Stimulated activated effector memory CD8-positive, alpha-beta T cell treated with anti-CD3 and anti-CD28 coated beads, Interleukin-12 subunit alpha, Interleukin-12 subunit beta, amount 100 ng/mL, for 72 hours (primary cell): Measurements from ENCODE around the gene KDELR3.

ENCODE experiments used
- ATAC-seq: fragments of 150-1000 bp; cut with Tn5 transposase; 2 replicates; pipeline ENCODE4 v1.10.0; 2021
- DNase-seq, 2 donors: peaks; one replicate each; pipeline ENCODE4 v3.0.0; 2021 to 2022; ENCODE audit warnings: low spot score in 2 of 2
- H3K27ac Mint-ChIP-seq: one replicate; pipeline ENCODE4 v1.8.0; 2022; ENCODE audit warnings: mild to moderate bottlenecking, mixed read lengths
- H3K36me3 Mint-ChIP-seq: one replicate; pipeline ENCODE4 v1.8.0; 2022; ENCODE audit warnings: mild to moderate bottlenecking, mixed read lengths
- H3K4me1 Mint-ChIP-seq: one replicate; pipeline ENCODE4 v1.8.0; 2022; ENCODE audit warnings: mixed read lengths
- H3K4me3 Mint-ChIP-seq: one replicate; pipeline ENCODE4 v1.8.0; 2022; ENCODE audit warnings: mild to moderate bottlenecking, mixed read lengths
- H3K9me3 Mint-ChIP-seq: one replicate; pipeline ENCODE4 v1.8.0; 2022; ENCODE audit warnings: mixed read lengths

The KDELR3 gene

DNA sequence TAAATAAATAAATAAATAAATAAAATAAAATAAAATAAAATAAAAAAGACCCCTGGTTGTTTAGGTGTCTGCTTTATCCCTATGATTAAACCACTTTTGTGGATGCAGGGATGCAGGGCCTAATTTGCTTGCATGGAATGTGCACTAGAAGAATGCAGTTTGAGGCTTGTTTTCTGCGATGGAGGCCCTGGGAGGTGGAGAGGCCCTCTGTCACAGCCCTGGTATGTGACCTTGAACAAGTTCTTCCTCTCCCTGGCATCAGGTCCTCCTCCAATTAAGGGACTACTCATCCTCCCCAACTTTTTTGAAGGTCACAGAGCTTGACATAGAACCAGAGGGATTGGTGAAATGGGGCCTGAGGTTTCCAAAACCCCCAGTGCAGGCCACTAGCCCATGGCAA is 35.6 kb upstream of the KDELR3 start:
- DNase-seq (no peak), ATAC-seq (no peak)
- no peaks in the 10 kb centered on the region for H3K4me1 Mint-ChIP-seq
- H3K9me3 Mint-ChIP-seq, result no peaks in the 10 kb centered on the region
- H3K36me3 Mint-ChIP-seq, result no peaks in the 10 kb centered on the region
- no peak overlapping the region for H3K4me3 Mint-ChIP-seq
- no peak overlapping the region for H3K27ac Mint-ChIP-seq

DNA sequence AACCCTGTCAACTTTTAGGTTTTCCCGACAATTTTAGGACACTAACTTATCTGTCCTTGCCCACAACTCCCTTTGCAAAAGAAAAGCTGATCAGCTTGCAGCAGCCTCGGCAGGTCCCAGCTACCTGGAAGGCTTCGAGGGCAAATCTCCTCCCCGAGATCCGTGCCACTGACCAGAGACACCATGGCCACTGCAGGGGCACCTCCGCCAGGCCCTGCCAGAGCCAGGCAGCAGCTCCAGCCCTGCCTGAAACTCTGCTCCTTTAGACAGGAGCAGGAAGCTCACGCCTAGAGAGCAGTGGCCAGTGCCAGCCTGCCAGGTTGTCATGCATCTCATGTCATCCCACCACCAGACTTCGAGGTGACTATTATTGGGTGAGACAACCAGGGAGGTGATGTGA is 34.0 kb upstream of the KDELR3 start:
- no peak overlapping the region for H3K4me3 Mint-ChIP-seq
- no peaks in the 10 kb centered on the region for H3K4me1 Mint-ChIP-seq
- DNase-seq (no peak), ATAC-seq (no peak)
- no peaks in the 10 kb centered on the region for H3K9me3 Mint-ChIP-seq
- H3K36me3 Mint-ChIP-seq, result no peaks in the 10 kb centered on the region
- H3K27ac Mint-ChIP-seq, result no peak overlapping the region

DNA sequence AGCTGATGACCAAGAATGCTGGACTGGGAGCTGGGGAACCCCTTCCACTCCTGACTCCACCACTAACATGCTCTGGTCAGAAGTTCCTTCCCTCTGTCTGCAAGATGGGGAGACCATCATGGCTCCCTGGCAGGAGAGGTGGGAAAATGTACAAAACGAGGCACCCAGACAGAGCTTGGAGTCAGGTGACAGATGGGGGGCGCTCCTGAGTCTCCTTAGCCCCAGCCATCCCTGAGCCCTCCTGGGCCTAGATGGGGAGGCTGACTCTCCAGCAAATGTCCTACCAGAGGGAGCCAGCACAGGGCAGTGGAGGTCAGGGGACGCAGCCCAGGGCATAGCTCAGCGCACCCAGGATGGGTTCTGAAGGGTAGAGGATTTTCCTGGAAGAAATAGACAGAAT is 32.9 kb upstream of the KDELR3 start:
- DNase-seq (no peak), ATAC-seq (no peak)
- Mint-ChIP-seq H3K4me3 (no peak overlapping the region), H3K9me3 (no peaks in the 10 kb centered on the region), H3K27ac (no peak overlapping the region), H3K36me3 (no peaks in the 10 kb centered on the region), H3K4me1 (no peaks in the 10 kb centered on the region)

DNA sequence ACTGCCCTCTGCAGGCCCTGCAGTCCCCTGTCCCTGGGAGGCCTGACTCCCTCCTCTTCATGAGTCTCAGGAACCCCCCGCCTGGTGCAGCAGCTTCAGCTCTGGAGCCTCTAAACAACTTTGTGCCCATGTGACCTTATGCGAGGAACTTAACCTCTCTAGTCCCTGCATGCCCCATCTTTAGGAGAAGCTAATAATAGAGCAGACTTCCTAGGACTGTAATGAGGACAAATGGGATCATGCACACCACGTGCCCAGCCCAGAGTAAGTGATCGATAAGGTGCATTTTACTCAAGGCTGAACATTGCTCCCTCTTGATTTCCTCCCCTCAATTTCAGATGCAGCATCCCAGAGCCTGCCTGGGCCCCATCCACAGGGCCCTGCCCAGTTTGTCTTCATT is 31.9 kb upstream of the KDELR3 start:
- H3K4me1 Mint-ChIP-seq, result no peaks in the 10 kb centered on the region

DNA sequence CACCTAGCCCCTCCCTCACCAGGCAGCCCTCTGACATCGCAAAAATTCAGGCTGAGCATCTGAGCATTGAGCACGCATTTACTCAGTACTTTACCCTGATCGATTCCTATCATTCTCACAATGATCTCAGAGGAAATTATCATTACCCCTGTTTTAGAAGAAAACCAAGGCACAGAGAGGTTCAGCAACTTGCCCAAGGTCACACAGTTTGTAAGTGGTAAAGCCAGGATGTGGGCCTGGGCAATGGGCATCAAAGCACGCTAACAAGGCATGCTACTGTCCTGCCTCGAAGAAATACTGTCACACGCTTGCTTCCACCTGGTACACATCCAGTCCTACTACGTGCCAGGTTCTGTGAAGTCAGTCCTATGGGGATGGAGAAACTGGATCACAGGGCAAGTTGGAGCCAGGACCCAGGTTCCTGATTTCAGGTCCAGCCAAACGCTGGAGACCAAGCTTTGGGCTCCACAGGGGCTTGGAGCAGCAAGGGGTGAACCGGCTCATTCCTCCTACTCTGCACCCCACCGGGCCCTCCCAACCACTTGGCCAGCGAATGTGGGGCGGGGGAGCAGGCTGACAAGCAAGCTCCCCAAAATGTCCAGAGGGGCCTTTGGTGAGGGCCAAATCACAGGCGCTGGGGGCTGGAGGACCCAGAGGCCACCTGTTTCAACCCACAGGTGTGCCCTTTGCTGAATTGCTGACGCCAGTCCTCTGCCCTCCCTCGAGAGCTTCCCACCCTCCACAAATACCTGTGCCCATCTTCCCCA is 31.1 kb upstream of the KDELR3 start:
- Mint-ChIP-seq H3K4me3 (no peak overlapping the region), H3K36me3 (no peaks in the 10 kb centered on the region), H3K4me1 (no peaks in the 10 kb centered on the region), H3K9me3 (no peaks in the 10 kb centered on the region), H3K27ac (no peak overlapping the region)
- DNase-seq (no peak), ATAC-seq (no peak)

More for the DNA sequence above, 31.9 kb upstream of the KDELR3 start:
- no peaks in the 10 kb centered on the region for H3K36me3 Mint-ChIP-seq
- no peak overlapping the region for H3K27ac Mint-ChIP-seq
- DNase-seq (no peak), ATAC-seq (no peak)
- no peak overlapping the region for H3K4me3 Mint-ChIP-seq
- no peaks in the 10 kb centered on the region for H3K9me3 Mint-ChIP-seq

DNA sequence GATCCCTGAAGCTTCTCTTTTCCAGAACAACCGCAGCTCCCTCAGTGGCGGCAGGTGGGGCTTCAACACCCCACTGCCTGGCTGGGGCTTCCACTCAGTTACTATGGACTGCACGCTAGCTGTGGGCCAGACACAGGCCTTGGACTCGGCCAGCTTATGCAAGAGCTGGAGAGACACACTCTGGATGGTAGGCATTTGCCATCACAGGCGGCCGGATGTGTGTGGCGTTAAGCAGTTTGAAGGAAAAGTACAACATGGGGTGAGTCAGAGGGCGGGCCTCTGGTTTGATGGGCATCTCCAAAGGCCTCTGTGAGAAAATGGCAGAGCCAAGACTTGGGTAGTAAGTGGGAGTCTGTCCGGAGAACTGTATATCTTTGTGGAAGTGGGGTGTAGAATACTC is 30.5 kb upstream of the KDELR3 start:
- Mint-ChIP-seq H3K9me3 (no peaks in the 10 kb centered on the region), H3K36me3 (no peaks in the 10 kb centered on the region), H3K4me3 (no peak overlapping the region), H3K27ac (no peak overlapping the region), H3K4me1 (no peaks in the 10 kb centered on the region)
- no peak for DNase-seq
- no peak for ATAC-seq

DNA sequence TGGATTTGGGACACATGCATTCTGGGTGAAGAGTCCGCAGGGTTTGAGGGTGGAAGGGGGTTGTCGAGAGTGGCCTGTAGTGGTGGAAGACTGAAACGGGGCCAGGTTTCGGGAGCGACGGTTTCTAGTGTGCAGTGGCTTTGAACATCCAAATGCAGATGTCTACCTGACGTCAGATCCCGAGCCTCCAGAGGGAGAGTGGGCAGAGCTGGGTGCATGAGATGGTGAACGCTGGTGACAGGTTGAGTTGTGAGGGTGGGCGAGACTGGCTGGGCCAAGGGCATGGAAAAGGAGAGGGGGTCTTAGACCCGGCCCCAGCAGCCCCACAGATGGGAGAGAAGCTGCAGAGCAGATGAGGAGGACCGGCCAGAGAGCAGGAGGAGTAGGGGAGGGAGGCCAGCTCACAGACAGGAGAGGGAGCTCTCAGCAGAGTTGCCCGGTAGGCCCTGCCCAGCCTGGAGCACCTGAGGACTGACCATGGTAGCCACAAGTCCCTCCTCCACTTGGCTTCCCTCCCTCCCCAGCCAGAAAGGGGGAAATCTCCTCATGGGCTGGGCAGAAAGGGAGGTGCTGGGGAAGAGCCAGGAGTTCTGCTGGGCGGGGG is 27.0 kb upstream of the KDELR3 start:
- no peak overlapping the region for H3K27ac Mint-ChIP-seq
- no peak overlapping the region for H3K4me3 Mint-ChIP-seq
- ATAC-seq (no peak), DNase-seq (no peak)
- no peaks in the 10 kb centered on the region for H3K4me1 Mint-ChIP-seq
- no peaks in the 10 kb centered on the region for H3K9me3 Mint-ChIP-seq
- H3K36me3 Mint-ChIP-seq, result no peaks in the 10 kb centered on the region

DNA sequence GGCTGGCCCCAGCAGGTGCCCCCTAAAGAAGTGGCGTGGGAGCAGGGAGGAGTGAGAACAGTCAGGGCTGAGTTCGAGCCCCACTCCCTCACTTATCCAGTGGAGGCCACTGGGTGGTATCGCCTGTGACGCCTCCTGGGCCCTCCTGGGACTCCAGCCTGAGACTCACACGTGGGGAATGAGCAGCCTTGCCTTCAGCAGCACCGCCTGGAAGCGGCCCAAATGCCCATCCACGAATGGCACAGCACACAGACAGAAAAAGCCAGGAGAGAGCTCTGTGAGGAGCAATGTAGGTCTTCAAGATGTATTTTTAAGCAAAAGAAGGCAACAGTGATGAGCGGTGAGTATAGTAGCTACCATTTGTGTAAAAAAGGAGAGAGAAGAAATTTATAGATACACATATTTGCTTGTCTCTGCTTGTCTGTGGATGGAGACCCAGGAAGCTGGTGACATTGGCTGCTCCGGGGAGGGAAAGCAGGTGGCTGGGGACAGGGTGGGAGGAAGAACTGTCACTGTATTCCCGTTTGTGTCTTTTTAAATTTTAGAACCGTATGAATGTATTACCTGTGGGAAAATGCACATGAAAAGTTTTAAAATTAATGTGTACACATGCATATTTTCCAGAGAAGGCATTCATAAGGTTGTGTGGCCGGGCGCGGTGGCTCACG is 26.1 kb upstream of the KDELR3 start:
- ATAC-seq (peak; percentile 14), DNase-seq (no peak)
- no peaks in the 10 kb centered on the region for H3K4me1 Mint-ChIP-seq
- H3K4me3 Mint-ChIP-seq, result no peak overlapping the region
- no peaks in the 10 kb centered on the region for H3K36me3 Mint-ChIP-seq
- no peak overlapping the region for H3K27ac Mint-ChIP-seq
- H3K9me3 Mint-ChIP-seq, result no peaks in the 10 kb centered on the region

DNA sequence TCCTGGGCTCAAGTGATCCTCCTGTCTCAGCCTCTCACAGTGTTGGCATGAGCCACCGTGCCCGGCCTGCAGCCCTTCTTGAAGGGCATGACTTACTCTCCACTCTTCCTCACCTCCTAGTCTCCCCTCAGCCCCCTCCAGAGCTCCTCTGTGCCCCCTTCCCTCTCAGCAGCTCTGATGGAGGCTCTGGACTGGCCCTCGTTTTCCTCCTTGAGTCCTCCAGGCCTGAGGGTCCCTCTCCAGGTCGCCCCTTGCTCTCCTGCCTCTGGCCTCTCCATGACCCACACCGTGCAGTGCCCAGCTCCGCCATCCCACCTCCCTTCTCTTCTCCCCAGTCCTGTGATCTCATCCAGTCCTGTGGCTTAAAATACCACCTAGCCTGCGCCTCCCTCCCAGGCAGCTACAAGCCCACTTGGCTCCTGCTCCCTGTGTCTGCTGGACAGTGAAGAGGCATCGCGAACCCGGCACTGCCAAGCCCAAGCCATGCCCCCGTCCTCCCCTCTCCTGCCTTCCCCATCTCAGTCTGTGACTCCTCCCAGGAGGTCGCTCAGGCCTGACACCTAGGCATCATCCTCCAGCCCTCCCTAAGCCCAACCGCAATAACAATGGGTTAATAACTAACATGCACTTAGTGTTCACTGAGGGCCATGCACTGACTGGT is 24.8 kb upstream of the KDELR3 start:
- ATAC-seq (peak; percentile 22), DNase-seq (no peak)
- H3K4me1 Mint-ChIP-seq, result no peaks in the 10 kb centered on the region
- H3K27ac Mint-ChIP-seq, result no peak overlapping the region
- no peaks in the 10 kb centered on the region for H3K9me3 Mint-ChIP-seq
- no peaks in the 10 kb centered on the region for H3K36me3 Mint-ChIP-seq
- H3K4me3 Mint-ChIP-seq, result no peak overlapping the region

DNA sequence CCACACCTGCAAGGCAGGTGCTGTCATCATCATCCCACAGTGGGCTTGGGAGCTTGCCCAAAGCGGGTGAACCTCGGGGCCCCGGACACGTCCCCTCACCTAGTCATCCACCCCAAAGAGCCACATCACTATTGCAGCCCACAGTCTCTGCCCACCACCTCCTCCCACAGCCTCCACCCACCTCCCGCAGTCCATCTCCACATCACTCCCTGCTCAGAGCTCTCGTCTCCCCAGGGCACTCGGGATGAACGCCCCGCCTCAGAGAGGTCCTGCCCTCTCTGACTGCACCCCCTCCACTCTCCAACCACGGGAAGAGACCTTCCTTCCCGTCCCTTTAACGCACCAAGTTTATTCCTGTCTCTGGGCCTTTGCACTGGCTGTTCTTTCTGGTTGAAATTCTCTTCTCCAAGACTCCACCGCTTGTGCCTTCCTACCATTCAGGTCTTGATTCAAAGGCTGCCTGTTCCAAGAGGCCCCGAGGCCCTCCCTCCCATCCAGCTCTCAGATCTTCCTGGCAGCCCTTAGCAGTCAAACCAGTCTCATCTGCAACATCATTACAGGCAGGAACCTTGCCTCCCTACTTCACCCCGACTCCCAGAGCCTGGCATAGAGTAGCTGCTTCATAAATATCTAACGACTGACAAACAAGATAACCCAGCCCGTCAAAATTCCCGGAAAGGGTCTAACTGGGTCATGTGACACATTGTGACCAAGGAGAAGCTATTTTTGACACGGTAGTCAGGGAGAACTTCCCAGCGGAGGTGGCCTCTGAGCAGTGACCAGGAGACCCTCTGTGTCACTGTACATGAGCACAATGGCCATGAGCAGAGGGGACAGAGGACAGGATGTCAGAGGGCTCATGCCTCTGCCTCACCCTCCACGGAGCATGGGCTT is 24.0 kb upstream of the KDELR3 start:
- ATAC-seq, result no peak
- no peak for DNase-seq
- H3K27ac Mint-ChIP-seq, result no peak overlapping the region

DNA sequence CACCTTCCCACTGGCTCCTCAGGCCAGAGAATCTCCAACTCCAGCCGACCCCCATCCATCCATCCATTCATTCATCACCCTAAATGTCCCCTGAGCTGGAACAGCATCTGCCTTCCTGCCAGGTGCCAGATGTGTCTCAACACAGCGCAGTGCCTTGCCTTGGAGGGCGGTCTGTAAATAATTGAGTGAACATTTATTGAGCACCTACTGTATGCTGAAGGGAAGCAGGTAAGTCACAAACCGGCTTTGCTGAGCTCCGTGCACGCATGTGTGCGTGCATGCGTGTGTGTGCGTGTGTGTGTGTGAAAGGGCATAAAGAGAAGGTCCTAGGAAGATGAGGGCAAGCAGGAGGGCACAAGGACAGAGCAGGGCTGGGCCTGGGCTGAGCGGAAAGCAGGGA is 23.1 kb upstream of the KDELR3 start:
- DNase-seq (no peak), ATAC-seq (no peak)
- Mint-ChIP-seq H3K4me3 (no peak overlapping the region), H3K4me1 (no peaks in the 10 kb centered on the region), H3K9me3 (no peaks in the 10 kb centered on the region), H3K27ac (no peak overlapping the region), H3K36me3 (no peaks in the 10 kb centered on the region)

More for the DNA sequence above, 24.0 kb upstream of the KDELR3 start:
- H3K4me3 Mint-ChIP-seq, result no peak overlapping the region
- no peaks in the 10 kb centered on the region for H3K9me3 Mint-ChIP-seq
- no peaks in the 10 kb centered on the region for H3K4me1 Mint-ChIP-seq
- no peaks in the 10 kb centered on the region for H3K36me3 Mint-ChIP-seq

DNA sequence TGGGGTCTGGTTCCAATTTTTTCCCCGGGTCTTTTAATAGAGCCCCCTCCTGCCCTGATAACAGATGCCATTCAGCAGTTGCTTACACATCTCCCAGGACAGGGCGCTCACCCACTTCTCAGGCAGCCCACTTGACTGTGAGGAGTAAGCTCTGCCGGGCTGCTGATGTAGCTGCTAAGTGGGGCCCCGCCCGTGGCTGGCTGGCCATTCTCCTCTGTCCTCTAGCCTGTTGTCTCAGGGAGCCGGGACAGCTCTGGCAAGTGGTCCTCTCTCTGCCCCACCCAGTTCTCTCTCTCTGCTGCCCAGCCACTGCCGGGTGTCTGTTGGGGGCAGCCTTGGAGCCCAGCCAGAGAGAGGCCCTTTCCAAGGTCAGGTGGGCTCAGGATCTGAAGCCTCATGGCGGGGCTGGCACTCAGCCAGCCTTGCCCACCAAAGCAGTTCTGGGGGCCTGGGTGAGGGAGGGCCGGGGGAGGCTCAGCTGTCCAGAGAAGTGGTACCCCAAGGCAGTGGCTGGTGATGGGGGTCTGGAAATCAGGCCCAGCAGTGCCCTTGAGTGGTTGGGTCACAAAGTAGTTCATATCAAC is 21.8 kb upstream of the KDELR3 start:
- H3K27ac Mint-ChIP-seq, result no peak overlapping the region
- no peaks in the 10 kb centered on the region for H3K36me3 Mint-ChIP-seq
- no peak overlapping the region for H3K4me3 Mint-ChIP-seq
- no peaks in the 10 kb centered on the region for H3K9me3 Mint-ChIP-seq
- ATAC-seq, result no peak
- DNase-seq, result no peak
- H3K4me1 Mint-ChIP-seq, result no peaks in the 10 kb centered on the region

DNA sequence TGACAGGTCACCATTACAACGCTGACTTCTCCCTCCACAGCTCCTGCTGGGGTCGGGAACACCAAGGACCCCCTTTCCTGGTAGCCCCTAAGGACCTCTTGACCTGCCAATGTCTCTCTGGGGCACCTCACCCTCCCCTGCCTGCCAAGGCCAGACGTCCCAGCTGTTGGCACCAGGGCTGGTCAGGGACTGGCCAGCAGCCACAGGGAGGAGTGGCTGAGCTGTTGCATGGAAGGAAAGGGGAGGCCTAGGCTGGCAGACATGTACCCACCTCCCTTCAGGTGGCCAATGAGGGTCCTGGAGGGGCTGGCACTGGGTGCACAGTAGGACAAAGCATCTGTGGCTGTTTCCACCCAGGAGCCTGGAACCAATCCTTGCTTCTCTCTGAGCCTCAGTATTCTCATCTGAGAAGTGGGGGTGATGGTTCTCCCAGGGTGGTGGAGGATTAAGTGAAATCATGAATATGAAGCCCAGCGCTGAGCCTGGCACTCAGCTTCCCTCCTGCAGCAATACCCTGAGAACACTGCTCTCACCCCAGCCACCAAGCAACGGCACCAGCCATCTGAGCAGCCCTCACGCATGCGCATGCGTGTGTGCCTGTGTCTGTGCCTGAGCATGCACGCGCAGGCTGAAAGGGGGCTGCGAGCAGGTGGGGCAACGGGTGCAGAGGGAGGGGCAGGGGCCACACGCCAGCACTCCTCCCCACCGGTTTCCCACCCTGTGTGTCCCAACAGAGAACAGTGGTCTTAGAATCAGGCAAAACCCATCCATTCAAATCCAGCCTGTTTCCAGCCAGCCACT is 18.8 kb upstream of the KDELR3 start:
- Mint-ChIP-seq H3K4me1 (peaks cover 3% of the 10 kb centered on the region), H3K27ac (no peak overlapping the region), H3K36me3 (no peaks in the 10 kb centered on the region), H3K4me3 (no peak overlapping the region), H3K9me3 (no peaks in the 10 kb centered on the region)
- no peak for DNase-seq
- ATAC-seq, result no peak

DNA sequence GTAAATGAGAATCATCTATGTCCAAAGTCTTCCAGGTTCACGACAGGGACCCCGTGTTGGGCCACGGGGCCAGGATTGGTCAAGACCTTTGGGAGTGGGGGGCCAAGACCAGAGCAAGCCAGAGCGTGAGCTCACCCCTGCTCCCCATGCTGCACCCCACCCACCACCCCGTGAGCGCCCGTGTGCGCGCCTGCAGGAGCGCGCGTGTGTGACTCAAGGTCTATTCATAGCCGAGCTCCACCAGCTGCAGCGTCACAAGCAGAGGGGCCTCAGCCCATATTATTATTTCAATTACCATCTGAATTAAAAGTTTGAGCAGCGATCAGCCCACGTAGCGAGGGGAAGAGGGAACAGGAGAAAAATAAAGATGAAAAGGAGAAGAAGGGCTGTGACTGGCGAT is 18.1 kb upstream of the KDELR3 start:
- H3K4me3 Mint-ChIP-seq, result no peak overlapping the region
- H3K36me3 Mint-ChIP-seq, result no peaks in the 10 kb centered on the region
- H3K9me3 Mint-ChIP-seq, result no peaks in the 10 kb centered on the region
- H3K4me1 Mint-ChIP-seq, result peaks cover 7% of the 10 kb centered on the region
- no peak overlapping the region for H3K27ac Mint-ChIP-seq
- ATAC-seq (no peak), DNase-seq (no peak)
